GM11168 (cell line): ENCODE measurements around the gene OR5H6.
"Not testable (repeated sequence)": the region's sequence is repeated elsewhere in the genome, so short reads cannot be mapped to it uniquely, and the experiment has no call there.

ENCODE experiments used
- in situ Hi-C: fragments of 300-500 bp; cut with MboI; formaldehyde crosslinking; loops from one replicate; pipeline ENCODE4 v1.12.0; 2022; ENCODE audit warnings: low sequenced_read_pairs; ENCODE audit not compliant: unreplicated experiment

The OR5H6 gene

GRCh38 chr3:98263944-98264343 is at the start of gene OR5H6:
OR5H6 (plus strand) TSS chr3:98264244; CDS start chr3:98264333, 89 bp downstream.
- in situ Hi-C loops = no loop called here

- in situ Hi-C loops = no loop called here
These were observed 49.0 kb upstream of the OR5H6 start for GRCh38 chr3:98215051-98215450.

DNA sequence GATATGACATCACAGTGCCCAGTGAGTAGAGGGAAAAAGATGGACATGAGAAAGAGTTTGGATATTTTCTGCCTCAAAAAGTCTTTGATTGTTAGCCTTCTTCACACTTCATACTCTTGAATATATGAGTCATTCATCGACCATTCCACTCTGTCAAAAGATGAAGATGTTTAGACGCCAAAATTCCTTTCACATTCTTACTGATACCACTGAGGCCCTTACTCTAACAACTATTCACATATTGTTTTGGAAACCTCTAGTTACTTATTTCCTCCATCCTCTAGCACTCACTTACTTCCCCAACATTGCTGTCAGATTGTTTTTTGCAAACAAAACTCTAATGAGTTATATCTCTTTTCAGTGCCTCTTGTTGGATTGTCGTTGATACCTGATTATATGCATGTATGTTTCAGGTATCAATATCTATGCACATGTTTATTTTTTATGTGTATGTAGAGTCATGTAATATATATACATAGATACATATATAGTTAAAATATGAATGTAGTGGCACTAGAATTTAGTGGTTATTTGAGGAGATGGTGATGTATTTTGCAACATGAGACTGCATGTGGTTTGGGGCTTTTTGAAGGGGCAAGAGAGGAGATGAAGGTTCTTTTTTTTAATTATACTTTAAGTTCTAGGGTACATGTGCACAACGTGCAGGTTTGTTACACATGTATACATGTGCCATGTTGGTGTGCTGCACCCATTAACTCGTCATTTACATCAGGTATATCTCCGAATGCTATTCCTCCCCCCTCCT is 40.0 kb upstream of the OR5H6 start:
- in situ Hi-C loops = no loop called here

- in situ Hi-C loops = no loop called here
These were observed 31.6 kb upstream of the OR5H6 start for GRCh38 chr3:98232489-98232888.

GRCh38 chr3:98233468-98233867 is 30.6 kb upstream of the OR5H6 start:
- in situ Hi-C loops = no loop called here

GRCh38 chr3:98240131-98240530 is 23.9 kb upstream of the OR5H6 start:
- in situ Hi-C loops = no loop called here

DNA sequence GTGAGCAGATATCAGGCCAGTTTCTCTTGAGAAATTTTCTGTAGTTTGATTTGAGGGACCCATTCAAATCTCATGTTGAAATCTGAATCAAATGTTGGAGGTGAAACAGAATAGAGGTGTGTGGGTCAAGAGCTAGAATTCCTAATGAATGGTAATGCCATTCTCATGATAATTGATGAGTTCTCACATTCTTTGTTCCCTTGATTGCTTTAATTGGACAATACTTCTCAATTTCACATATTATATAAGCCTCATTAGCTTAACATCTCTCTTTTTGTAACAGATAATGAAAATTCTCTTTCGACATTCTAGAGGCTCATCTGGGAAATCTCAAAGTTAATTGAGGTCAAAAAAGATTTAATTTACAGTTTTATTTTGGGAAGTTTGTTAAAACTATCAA is 21.9 kb upstream of the OR5H6 start:
- in situ Hi-C loops = no loop called here

- in situ Hi-C loops = no loop called here
These were observed 20.2 kb upstream of the OR5H6 start for GRCh38 chr3:98243843-98244242.

- in situ Hi-C loops = no loop called here
These were observed 17.9 kb upstream of the OR5H6 start for GRCh38 chr3:98246142-98246541.

GRCh38 chr3:98256026-98256425 is 8.0 kb upstream of the OR5H6 start:
- in situ Hi-C loops = not testable (repeated sequence)

DNA sequence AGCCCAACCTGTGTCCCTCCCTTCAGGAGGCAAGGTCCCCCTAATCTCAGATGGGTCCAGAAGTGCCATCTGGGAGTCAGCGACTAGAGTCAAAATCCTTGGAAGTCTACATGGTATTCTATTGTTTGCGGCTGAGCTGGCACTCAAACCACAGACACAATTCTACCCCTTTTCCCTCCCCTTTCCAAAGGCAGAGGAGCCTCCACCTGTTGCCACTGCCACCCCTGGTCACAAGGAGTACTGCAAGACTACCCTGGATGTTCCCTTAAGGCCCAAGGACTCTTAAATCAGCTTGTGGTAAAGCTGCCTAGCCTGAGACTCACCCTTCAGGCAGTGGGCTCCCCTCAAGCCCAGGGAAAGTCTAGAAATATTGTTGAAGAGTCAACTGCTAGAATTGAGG is 4.3 kb upstream of the OR5H6 start:
- in situ Hi-C loops = no loop called here

DNA sequence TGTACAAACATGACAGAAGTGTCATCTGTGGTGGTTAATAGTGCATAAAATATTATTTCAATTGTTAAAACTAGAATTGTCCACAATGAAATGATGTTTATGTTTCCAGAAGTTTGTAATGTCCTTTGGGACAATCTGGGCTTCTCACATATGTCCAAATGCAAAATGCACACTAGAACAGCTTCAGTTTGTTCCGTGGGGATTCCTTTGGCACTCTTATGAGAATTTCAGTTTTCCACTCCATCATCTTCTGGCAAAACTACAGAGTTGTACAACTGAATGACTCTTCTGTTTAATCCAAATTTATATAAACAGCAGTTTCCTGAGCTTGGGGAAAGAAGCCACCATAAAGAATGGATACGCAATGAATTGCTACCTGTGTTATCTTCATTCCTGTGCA is 2.0 kb upstream of the OR5H6 start:
- in situ Hi-C loops = no loop called here

DNA sequence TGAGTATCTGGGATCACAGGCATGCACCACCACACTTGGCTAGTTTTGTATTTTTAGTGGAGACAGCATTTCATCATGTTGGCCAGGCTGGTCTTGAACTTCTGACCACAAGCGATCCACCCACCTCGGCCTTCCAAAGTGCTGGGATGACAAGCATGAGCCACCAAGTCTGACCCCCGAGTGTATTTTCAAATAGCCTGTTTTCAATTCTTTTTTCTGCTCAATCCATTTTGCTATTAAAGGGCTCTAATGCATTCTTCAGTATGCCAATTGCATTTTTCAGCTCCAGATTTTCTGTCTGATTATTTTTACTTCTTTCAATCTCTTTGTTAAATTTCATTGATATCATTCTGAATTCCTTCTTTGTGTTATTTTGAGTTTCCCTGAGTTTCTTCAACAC is 5.8 kb downstream of the OR5H6 start:
- in situ Hi-C loops = no loop called here

- in situ Hi-C loops = no loop called here
These were observed 8.1 kb downstream of the OR5H6 start for GRCh38 chr3:98272126-98272525.

GRCh38 chr3:98274914-98275313 is 10.9 kb downstream of the OR5H6 start:
- in situ Hi-C loops = no loop called here

GRCh38 chr3:98282205-98282604 is 18.2 kb downstream of the OR5H6 start, which contains the start of gene OR5H2:
OR5H2 (plus strand) TSS chr3:98282505; CDS start chr3:98282903, 398 bp downstream.
- in situ Hi-C loops = no loop called here

DNA sequence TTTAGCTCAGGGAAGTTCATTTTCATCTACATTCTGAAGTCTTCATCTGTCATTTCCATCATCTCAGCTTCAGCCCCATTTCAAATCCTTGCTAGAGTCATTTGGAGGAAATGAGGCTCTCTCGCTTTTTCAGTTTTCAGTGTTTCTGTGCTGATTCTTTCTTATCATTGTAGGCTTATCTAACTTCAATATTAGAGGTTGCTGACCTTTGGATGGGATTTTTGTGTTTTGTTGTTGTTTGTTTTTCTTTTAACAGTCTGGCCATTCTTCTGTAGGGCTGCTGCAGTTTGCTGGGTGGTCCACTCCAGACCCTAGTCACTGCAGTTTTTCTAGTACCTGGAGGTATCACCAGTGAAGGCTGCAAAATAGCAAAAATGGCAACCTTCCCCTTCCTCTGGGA is 26.9 kb downstream of the OR5H6 start:
- in situ Hi-C loops = no loop called here

DNA sequence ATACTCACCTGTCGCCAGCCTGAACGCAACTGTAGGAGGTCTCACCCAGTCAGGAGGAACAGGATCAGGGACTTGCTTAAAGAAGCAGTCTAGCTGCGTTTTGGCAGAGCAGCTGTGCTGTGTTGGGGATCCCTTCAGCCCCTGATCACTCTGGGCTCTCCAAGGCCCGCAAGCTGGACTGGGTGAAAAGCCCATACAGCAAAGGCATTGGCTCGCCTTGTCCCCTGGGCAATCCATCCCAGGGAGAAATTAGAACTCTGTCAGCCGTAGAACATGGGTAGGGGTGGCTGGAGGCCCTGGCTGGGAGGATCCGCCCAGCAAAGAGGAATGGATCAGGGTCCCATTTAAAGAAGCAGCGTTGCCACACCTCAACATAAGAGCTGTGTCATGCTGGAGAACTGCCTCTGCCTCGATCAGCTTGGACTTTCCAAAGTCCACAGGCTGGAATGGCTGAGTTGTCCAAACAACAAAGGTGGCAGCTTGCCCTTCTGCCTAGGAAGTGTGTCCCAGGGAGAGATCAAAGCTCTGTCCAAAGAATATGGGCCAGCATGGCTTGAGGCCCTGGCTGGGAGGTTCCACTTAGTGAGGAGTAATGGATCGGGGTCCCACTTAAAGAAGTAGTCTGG is 27.4 kb downstream of the OR5H6 start:
- in situ Hi-C loops = no loop called here
